HepG2 (cell line): ENCODE measurements around the gene COX15. TPM values are rescaled to one million over a fixed set of nuclear protein-coding genes. Genes with fewer than 3 reads are reported as not detected.

Source experiments
- ELF1 ChIP-seq: sonication (generic); formaldehyde crosslinking; IDR thresholded peaks from 2 replicates; pipeline ENCODE4 v1.4.0; 2020; ENCODE audit warnings: missing genetic modification reagents
- FOSL2 ChIP-seq: sonication (generic); formaldehyde crosslinking; IDR thresholded peaks from 2 replicates; pipeline ENCODE4 v1.4.0; 2020; ENCODE audit warnings: missing genetic modification reagents
- HCFC1 ChIP-seq: fragments of 150-350 bp; IDR thresholded peaks from 2 replicates; pipeline ENCODE4 v1.6.1; 2014; ENCODE audit warnings: low read depth, low read length
- HNRNPUL1 ChIP-seq: fragments of 200-400 bp; formaldehyde crosslinking; IDR thresholded peaks from 2 replicates; pipeline ENCODE4 v1.6.1; 2017; ENCODE audit warnings: low read depth, mild to moderate bottlenecking, low read length, moderate library complexity
- HOXA3 ChIP-seq: sonication (generic); formaldehyde crosslinking; IDR thresholded peaks from 2 replicates; pipeline ENCODE4 v1.5.0; 2020; ENCODE audit warnings: missing genetic modification reagents
- KAT7 ChIP-seq: IDR thresholded peaks from 2 replicates; pipeline ENCODE4 v1.6.1; 2018; ENCODE audit warnings: borderline replicate concordance, missing compliant biosample characterization
- KLF15 ChIP-seq: sonication (generic); formaldehyde crosslinking; IDR thresholded peaks from 2 replicates; pipeline ENCODE4 v1.8.1; 2023; ENCODE audit warnings: borderline replicate concordance, mild to moderate bottlenecking, inconsistent platforms, missing genetic modification reagents, mixed read lengths
- KLF6 ChIP-seq: IDR thresholded peaks from 2 replicates; pipeline ENCODE4 v1.8.0; 2016; ENCODE audit warnings: missing biosample characterization, missing genetic modification reagents
- NONO ChIP-seq, 2 experiments: fragments of 450-650 bp in 1 of 2; sonication (generic) in 1 of 2; formaldehyde crosslinking in 1 of 2; IDR thresholded peaks in 1 of 2; conservative IDR thresholded peaks in 1 of 2; 2 replicates each; pipeline versions ENCODE4 v1.6.1 to v1.8.0; 2017 to 2022; ENCODE audit warnings: mild to moderate bottlenecking in 1 of 2, missing genetic modification reagents in 1 of 2, moderate library complexity in 1 of 2
- POLR2AphosphoS2 ChIP-seq: IDR thresholded peaks from 2 replicates; pipeline ENCODE4 v1.6.1; 2011; ENCODE audit warnings: low read depth, low read length, improper control_type of control experiment
- POLR2G ChIP-seq: fragments of 200-400 bp; formaldehyde crosslinking; IDR thresholded peaks from 2 replicates; pipeline ENCODE4 v1.6.1; 2018; ENCODE audit warnings: mild to moderate bottlenecking, low read depth, low read length, moderate library complexity
- RELA ChIP-seq: sonication (generic); formaldehyde crosslinking; IDR thresholded peaks from 2 replicates; pipeline ENCODE4 v1.4.0; 2020; ENCODE audit warnings: missing genetic modification reagents
- TSC22D2 ChIP-seq: sonication (generic); formaldehyde crosslinking; IDR thresholded peaks from 2 replicates; pipeline ENCODE4 v1.5.1; 2020; ENCODE audit warnings: missing genetic modification reagents, mild to moderate bottlenecking, borderline replicate concordance
- ZNF20 ChIP-seq: sonication (generic); formaldehyde crosslinking; IDR thresholded peaks from 2 replicates; pipeline ENCODE4 v1.4.0; 2020; ENCODE audit warnings: mild to moderate bottlenecking, moderate library complexity, missing genetic modification reagents
- ZNF460 ChIP-seq: sonication (generic); formaldehyde crosslinking; IDR thresholded peaks from 2 replicates; pipeline ENCODE4 v1.5.1; 2020; ENCODE audit warnings: missing genetic modification reagents, mild to moderate bottlenecking, borderline replicate concordance
- ZNF552 ChIP-seq: sonication (generic); formaldehyde crosslinking; IDR thresholded peaks from 2 replicates; pipeline ENCODE4 v1.9.0; 2022; ENCODE audit warnings: missing genetic modification reagents, mild to moderate bottlenecking, borderline replicate concordance
- ZNF749 ChIP-seq: sonication (generic); formaldehyde crosslinking; IDR thresholded peaks from 2 replicates; pipeline ENCODE4 v1.8.0; 2022; ENCODE audit warnings: mild to moderate bottlenecking, missing genetic modification reagents, moderate library complexity, borderline replicate concordance
- ZNF772 ChIP-seq: sonication (generic); formaldehyde crosslinking; IDR thresholded peaks from 2 replicates; pipeline ENCODE4 v1.5.0; 2020; ENCODE audit warnings: mild to moderate bottlenecking, missing genetic modification reagents
- polyA plus RNA-seq, 8 experiments: library from polyadenylated mRNA; depleted of rRNA in 3 of 8; stranded (reverse) in 7 of 8; unstranded in 1 of 8; fragments of >200 nt; fragmentation: Illumina TruSeq in 4 of 8; extraction: Trizol in 4 of 8; gene quantifications; 2 replicates each; pipeline versions ENCODE4 v1.2.1 to v1.2.3, GENCODE V29; 2011 to 2016; ENCODE audit warnings: low read depth in 4 of 8, missing spikeins in 1 of 8, mixed read lengths in 1 of 8; ENCODE audit not compliant: insufficient read depth in 1 of 8
- total RNA-seq, 5 experiments: library from RNA; depleted of rRNA; stranded (reverse); fragments of >200 nt; fragmentation: Illumina TruSeq; extraction: Trizol; gene quantifications; 2 replicates each; pipeline ENCODE4 v1.2.3, GENCODE V29; 2016; ENCODE audit warnings: low read depth in 1 of 5
- TF ChIP-seq, protein P1 (sequence below): sonication (generic); formaldehyde crosslinking; IDR thresholded peaks from 2 replicates; pipeline ENCODE4 v1.8.1; 2023; ENCODE audit warnings: mild to moderate bottlenecking, inconsistent platforms, moderate library complexity, missing genetic modification reagents, borderline replicate concordance
- TF ChIP-seq, protein P2 (sequence below): sonication (generic); formaldehyde crosslinking; IDR thresholded peaks from 2 replicates; pipeline ENCODE4 v1.8.1; 2023; ENCODE audit warnings: mild to moderate bottlenecking, moderate library complexity, missing genetic modification reagents
- TF ChIP-seq, protein P3 (sequence below): sonication (generic); formaldehyde crosslinking; IDR thresholded peaks from 2 replicates; pipeline ENCODE4 v1.5.1; 2020; ENCODE audit warnings: mild to moderate bottlenecking, missing genetic modification reagents, moderate library complexity
- TF ChIP-seq, protein P4 (sequence below): sonication (generic); formaldehyde crosslinking; IDR thresholded peaks from 2 replicates; pipeline ENCODE4 v1.4.0; 2020; ENCODE audit warnings: missing genetic modification reagents
- TF ChIP-seq, protein P5 (sequence below): IDR thresholded peaks from 2 replicates; pipeline ENCODE4 v1.6.1; 2012; ENCODE audit warnings: inconsistent platforms
- TF ChIP-seq, protein P6 (sequence below): sonication (generic); formaldehyde crosslinking; IDR thresholded peaks from 2 replicates; pipeline ENCODE4 v1.4.0; 2020; ENCODE audit warnings: missing genetic modification reagents

COX15 gene
- total and polyA plus RNA-seq, 2 of the 13 experiments (the other 11 are each of a cell fraction or from before 2014, with no cell fraction given): 19.2 to 44.7 TPM

DNA sequence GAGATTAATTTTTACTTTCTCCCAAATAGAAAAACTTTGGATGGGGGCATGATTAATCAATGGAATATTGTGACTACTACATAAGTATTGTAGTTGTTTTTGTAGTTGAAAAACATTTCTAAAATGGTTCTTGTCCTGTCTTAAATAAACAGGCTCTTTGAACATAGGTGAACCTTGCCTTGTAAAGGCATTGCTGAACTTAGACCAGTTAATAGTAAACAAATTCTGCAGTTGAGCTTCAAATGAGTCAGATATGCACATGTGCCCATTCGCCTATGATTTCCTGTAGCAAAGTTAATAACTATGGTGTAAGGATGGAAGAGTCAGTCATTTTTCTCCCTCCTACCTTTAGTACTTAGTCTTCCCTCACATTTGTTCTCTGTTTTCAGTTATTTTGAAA lies 22.7 kb upstream of the COX15 start (continued):
- TF ChIP-seq, protein P1, sequence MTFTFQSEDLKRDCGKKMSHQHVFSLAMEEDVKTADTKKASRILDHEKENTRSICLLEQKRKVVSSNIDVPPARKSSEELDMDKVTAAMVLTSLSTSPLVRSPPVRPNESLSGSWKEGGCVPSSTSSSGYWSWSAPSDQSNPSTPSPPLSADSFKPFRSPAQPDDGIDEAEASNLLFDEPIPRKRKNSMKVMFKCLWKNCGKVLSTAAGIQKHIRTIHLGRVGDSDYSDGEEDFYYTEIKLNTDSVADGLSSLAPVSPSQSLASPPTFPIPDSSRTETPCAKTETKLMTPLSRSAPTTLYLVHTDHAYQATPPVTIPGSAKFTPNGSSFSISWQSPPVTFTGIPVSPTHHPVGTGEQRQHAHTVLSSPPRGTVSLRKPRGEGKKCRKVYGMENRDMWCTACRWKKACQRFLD (CRISPR knock-in tag): no peak
- TF ChIP-seq POLR2G (no peak), ELF1 (CRISPR knock-in tag) (no peak), FOSL2 (CRISPR knock-in tag) (peak; percentile 76), HOXA3 (CRISPR knock-in tag) (no peak), ZNF460 (no peak), NONO (IDR thresholded peaks at IDR 0.05) (no peak), NONO (CRISPR knock-in tag; conservative IDR thresholded peaks at IDR 0.05) (no peak), KLF6 (CRISPR knock-in tag) (no peak), TSC22D2 (no peak), KLF15 (CRISPR knock-in tag) (no peak), ZNF20 (CRISPR knock-in tag) (no peak), HNRNPUL1 (no peak), ZNF552 (CRISPR knock-in tag) (no peak), ZNF772 (CRISPR knock-in tag) (no peak), RELA (no peak), HCFC1 (no peak), KAT7 (no peak), ZNF749 (CRISPR knock-in tag) (no peak), POLR2AphosphoS2 (no peak)
- TF ChIP-seq, protein P2, sequence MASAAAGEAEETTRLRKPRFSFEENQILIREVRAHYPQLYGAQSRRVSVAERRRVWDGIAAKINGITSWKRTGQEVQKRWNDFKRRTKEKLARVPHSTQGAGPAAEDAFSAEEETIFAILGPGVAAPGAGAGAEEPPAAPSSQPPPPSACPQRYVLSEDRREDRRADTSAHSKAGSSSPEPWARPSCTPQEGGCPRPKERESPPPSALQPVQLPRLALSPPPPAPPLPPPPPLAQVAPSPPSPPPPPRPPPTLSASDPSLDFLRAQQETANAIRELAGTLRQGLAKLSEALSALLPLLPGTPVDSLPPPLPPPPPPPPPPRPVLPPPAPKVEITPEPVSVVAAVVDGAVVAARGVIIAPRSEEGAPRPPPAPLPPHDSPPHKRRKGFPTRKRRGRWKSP: no peak; the same call in 1 of the 2 replicates
- TF ChIP-seq, protein P3, sequence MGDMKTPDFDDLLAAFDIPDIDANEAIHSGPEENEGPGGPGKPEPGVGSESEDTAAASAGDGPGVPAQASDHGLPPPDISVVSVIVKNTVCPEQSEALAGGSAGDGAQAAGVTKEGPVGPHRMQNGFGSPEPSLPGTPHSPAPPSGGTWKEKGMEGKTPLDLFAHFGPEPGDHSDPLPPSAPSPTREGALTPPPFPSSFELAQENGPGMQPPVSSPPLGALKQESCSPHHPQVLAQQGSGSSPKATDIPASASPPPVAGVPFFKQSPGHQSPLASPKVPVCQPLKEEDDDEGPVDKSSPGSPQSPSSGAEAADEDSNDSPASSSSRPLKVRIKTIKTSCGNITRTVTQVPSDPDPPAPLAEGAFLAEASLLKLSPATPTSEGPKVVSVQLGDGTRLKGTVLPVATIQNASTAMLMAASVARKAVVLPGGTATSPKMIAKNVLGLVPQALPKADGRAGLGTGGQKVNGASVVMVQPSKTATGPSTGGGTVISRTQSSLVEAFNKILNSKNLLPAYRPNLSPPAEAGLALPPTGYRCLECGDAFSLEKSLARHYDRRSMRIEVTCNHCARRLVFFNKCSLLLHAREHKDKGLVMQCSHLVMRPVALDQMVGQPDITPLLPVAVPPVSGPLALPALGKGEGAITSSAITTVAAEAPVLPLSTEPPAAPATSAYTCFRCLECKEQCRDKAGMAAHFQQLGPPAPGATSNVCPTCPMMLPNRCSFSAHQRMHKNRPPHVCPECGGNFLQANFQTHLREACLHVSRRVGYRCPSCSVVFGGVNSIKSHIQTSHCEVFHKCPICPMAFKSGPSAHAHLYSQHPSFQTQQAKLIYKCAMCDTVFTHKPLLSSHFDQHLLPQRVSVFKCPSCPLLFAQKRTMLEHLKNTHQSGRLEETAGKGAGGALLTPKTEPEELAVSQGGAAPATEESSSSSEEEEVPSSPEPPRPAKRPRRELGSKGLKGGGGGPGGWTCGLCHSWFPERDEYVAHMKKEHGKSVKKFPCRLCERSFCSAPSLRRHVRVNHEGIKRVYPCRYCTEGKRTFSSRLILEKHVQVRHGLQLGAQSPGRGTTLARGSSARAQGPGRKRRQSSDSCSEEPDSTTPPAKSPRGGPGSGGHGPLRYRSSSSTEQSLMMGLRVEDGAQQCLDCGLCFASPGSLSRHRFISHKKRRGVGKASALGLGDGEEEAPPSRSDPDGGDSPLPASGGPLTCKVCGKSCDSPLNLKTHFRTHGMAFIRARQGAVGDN (CRISPR knock-in tag): no peak
- TF ChIP-seq, protein P4, sequence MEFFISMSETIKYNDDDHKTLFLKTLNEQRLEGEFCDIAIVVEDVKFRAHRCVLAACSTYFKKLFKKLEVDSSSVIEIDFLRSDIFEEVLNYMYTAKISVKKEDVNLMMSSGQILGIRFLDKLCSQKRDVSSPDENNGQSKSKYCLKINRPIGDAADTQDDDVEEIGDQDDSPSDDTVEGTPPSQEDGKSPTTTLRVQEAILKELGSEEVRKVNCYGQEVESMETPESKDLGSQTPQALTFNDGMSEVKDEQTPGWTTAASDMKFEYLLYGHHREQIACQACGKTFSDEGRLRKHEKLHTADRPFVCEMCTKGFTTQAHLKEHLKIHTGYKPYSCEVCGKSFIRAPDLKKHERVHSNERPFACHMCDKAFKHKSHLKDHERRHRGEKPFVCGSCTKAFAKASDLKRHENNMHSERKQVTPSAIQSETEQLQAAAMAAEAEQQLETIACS (CRISPR knock-in tag): no peak
- TF ChIP-seq, protein P5, sequence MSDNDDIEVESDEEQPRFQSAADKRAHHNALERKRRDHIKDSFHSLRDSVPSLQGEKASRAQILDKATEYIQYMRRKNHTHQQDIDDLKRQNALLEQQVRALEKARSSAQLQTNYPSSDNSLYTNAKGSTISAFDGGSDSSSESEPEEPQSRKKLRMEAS: peak; percentile 89
- TF ChIP-seq, protein P6, sequence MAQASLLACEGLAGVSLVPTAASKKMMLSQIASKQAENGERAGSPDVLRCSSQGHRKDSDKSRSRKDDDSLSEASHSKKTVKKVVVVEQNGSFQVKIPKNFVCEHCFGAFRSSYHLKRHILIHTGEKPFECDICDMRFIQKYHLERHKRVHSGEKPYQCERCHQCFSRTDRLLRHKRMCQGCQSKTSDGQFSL: no peak
